Measurements from ENCODE around the gene SARDH. TPM values are rescaled to one million over a fixed set of nuclear protein-coding genes. Genes with fewer than 3 reads are reported as not detected.

SARDH gene
- total RNA-seq, 4 donors from 2014 or later: 2.9 to 16.4 (median 5.9) TPM

- H3K9me3 ChIP-seq: no peaks in the 10 kb centered on the region
- H3K27me3 ChIP-seq: peaks cover 0 to 48% of the 10 kb centered on the region in 2 donors
- peak overlapping the region in 3 of 4 donors; percentile 45 to 75 (median 50) for H3K27ac ChIP-seq
- TF ChIP-seq, protein P1, sequence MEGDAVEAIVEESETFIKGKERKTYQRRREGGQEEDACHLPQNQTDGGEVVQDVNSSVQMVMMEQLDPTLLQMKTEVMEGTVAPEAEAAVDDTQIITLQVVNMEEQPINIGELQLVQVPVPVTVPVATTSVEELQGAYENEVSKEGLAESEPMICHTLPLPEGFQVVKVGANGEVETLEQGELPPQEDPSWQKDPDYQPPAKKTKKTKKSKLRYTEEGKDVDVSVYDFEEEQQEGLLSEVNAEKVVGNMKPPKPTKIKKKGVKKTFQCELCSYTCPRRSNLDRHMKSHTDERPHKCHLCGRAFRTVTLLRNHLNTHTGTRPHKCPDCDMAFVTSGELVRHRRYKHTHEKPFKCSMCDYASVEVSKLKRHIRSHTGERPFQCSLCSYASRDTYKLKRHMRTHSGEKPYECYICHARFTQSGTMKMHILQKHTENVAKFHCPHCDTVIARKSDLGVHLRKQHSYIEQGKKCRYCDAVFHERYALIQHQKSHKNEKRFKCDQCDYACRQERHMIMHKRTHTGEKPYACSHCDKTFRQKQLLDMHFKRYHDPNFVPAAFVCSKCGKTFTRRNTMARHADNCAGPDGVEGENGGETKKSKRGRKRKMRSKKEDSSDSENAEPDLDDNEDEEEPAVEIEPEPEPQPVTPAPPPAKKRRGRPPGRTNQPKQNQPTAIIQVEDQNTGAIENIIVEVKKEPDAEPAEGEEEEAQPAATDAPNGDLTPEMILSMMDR (IDR thresholded peaks at IDR 0.05): no peak
- TF ChIP-seq POLR2A (IDR thresholded peaks at IDR 0.05) (no peak), EP300 (IDR thresholded peaks at IDR 0.05) (no peak)
- no peak for DNase-seq (ENCODE audit: low spot score in 2 of 2)
- no peaks in the 10 kb centered on the region for H3K36me3 ChIP-seq
- H3K4me3 ChIP-seq: peak overlapping the region in 1 of 4 donors; percentile 35
- H3K4me1 ChIP-seq: peaks cover 0 to 37% (median 7%) of the 10 kb centered on the region in 4 donors
- WGBS, 2 donors: 68 to 76% methylated on average over 9 to 12 of the region's 13 CpGs
Observed at GRCh38 chr9:133659516-133659915, 78.6 kb downstream of the SARDH start.

DNA sequence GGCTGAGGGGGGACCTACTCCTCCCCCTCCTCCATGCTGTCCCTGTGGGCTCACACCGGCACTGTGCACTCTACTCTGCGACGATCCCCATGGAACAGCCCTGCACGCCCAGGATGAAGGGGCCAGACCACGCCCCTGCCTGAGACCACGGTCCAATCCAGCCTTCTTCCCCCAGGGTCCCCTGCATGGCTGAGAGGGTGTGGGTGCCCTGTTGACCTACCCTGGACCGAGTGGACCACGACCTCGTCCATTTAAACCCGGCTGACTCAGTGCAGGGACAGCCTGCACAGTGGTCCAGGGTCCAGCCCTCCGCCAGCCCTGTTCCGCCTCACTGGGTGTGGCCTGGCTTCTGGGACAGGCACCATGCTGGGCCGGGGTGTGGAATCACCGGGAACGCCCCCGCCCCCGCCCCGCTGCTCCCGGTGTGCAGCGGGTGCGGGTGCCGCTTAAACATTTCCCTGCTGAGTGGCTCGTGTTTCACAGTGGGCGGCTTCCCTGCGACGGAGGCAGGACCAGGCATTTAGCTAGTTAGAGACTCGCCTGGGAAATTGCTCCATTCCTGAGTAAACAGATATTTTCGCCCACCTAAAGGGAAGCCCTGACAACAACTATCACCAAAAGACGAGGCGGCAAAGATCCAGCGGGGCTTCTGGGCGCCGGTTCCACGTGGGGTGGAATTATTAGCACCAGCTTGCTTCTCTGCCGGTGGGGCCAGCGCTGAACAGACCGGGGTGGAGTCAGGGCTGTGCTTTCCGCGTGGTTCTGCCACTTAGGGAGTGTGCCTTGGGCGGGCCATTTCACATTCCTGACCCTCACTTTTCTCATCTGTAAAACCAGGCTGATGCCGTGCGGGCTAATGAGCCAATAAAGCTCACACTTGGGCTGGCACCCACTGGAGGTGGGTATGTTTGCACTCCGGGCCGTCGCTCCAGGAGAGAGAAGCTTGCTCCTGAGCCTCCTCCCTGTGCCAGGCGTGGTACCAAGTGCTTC is 79.4 kb downstream of the SARDH start:
- Histone ChIP-seq H3K4me3 (peak overlapping the region in 3 of 4 donors; percentile 1 to 35 (median 25)), H3K36me3 (no peaks in the 10 kb centered on the region), H3K27ac (peak overlapping the region in 3 of 4 donors; percentile 45 to 75 (median 50)), H3K4me1 (peaks cover 0 to 37% (median 7%) of the 10 kb centered on the region in 4 donors), H3K27me3 (peaks cover 0 to 52% of the 10 kb centered on the region in 2 donors), H3K9me3 (no peaks in the 10 kb centered on the region)
- WGBS, 2 donors: 5 to 12% methylated on average over 15 to 35 of the region's 46 CpGs
- peak; percentile 15 to 45 for DNase-seq (ENCODE audit: low spot score in 2 of 2)
- TF ChIP-seq POLR2A (IDR thresholded peaks at IDR 0.05) (peak in 1 of 2 donors; percentile 14), EP300 (IDR thresholded peaks at IDR 0.05) (peak in 1 of 2 donors; percentile 12)
- TF ChIP-seq, protein P1 (IDR thresholded peaks at IDR 0.05): no peak

- WGBS, 2 donors: 74 to 76% methylated on average over 13 of the region's 13 CpGs
- Histone ChIP-seq H3K27ac (no peak overlapping the region), H3K4me3 (no peak overlapping the region), H3K9me3 (no peaks in the 10 kb centered on the region), H3K4me1 (peaks cover 0 to 32% (median 7%) of the 10 kb centered on the region in 4 donors), H3K36me3 (no peaks in the 10 kb centered on the region), H3K27me3 (peaks cover 0 to 61% of the 10 kb centered on the region in 2 donors)
- TF ChIP-seq POLR2A (IDR thresholded peaks at IDR 0.05): no peak
- TF ChIP-seq, protein P1 (IDR thresholded peaks at IDR 0.05): peak in 4 of 5 experiments; percentile 6 to 67 (median 52)
- no peak for TF ChIP-seq EP300 (IDR thresholded peaks at IDR 0.05)
- no peak for DNase-seq (ENCODE audit: low spot score in 2 of 2)
Observed at GRCh38 chr9:133657120-133657661, 81.0 kb downstream of the SARDH start.

GRCh38 chr9:133656211-133657119 is 81.7 kb downstream of the SARDH start:
- peaks cover 0 to 68% of the 10 kb centered on the region in 2 donors for H3K27me3 ChIP-seq
- 66 to 71% methylated on average over 33 to 36 of the region's 36 CpGs for WGBS, 2 donors

More at GRCh38 chr9:133656211-133657119, 81.7 kb downstream of the SARDH start:
- DNase-seq (ENCODE audit: low spot score in 2 of 2): no peak
- H3K36me3 ChIP-seq: no peaks in the 10 kb centered on the region
- TF ChIP-seq EP300 (IDR thresholded peaks at IDR 0.05) (no peak), POLR2A (IDR thresholded peaks at IDR 0.05) (no peak)
- TF ChIP-seq, protein P1 (IDR thresholded peaks at IDR 0.05): no peak
- H3K4me3 ChIP-seq: no peak overlapping the region
- H3K27ac ChIP-seq: no peak overlapping the region
- peaks cover 0 to 27% (median 7%) of the 10 kb centered on the region in 4 donors for H3K4me1 ChIP-seq
- no peaks in the 10 kb centered on the region for H3K9me3 ChIP-seq

Data from tibial nerve (tissue), 4 donors.